WTC11 (cell line): ENCODE results near the gene MIAT. TPM values are rescaled to one million over a fixed set of nuclear protein-coding genes. Genes with fewer than 3 reads are reported as not detected.
"Not testable (repeated sequence)": the region's sequence is repeated elsewhere in the genome, so short reads cannot be mapped to it uniquely, and the experiment has no call there.

Experiments
- ATAC-seq: fragments of 200-7000 bp; cut with Tn5 transposase; 2 replicates; pipeline ENCODE4 v1.10.0; 2021; ENCODE audit warnings: mild to moderate bottlenecking, moderate library complexity
- CTCF ChIA-PET: fragments of 300-600 bp; sonication (Branson Sonifier 250); formaldehyde crosslinking; loops from one replicate; lab custom pipeline; 2021; ENCODE audit warnings: antibody characterized with exemption; lab: Charles Lee
- POLR2A ChIA-PET: fragments of 350-600 bp; sonication (Branson Sonifier 250); formaldehyde crosslinking; loops from one replicate; lab custom pipeline; 2021; ENCODE audit warnings: antibody characterized with exemption; lab: Charles Lee
- DNase-seq: peaks from one replicate; pipeline ENCODE4 v3.0.0; 2021; ENCODE audit warnings: low spot score
- H3K27ac Mint-ChIP-seq: 2 replicates; pipeline ENCODE4 v1.8.0; 2021; ENCODE audit warnings: mixed read lengths
- H3K27me3 Mint-ChIP-seq: 2 replicates; pipeline ENCODE4 v1.8.0; 2021; ENCODE audit warnings: low read depth, mild to moderate bottlenecking, moderate library complexity, mixed read lengths
- H3K36me3 Mint-ChIP-seq: 2 replicates; pipeline ENCODE4 v1.8.0; 2021; ENCODE audit warnings: mixed read lengths
- H3K4me1 Mint-ChIP-seq: 2 replicates; pipeline ENCODE4 v1.8.0; 2022; ENCODE audit warnings: mixed read lengths
- H3K4me3 Mint-ChIP-seq: 2 replicates; pipeline ENCODE4 v1.8.0; 2021; ENCODE audit warnings: mild to moderate bottlenecking, moderate library complexity, mixed read lengths
- H3K9me3 Mint-ChIP-seq: 2 replicates; pipeline ENCODE4 v1.8.0; 2021; ENCODE audit warnings: mixed read lengths
- E2F5 ChIP-seq: sonication (generic); formaldehyde crosslinking; IDR thresholded peaks from 2 replicates; pipeline ENCODE4 v1.8.1; 2022; ENCODE audit warnings: mild to moderate bottlenecking, moderate library complexity, missing genetic modification reagents
- ETV6 ChIP-seq: sonication (generic); formaldehyde crosslinking; IDR thresholded peaks from 2 replicates; pipeline ENCODE4 v1.8.1; 2022; ENCODE audit warnings: mild to moderate bottlenecking, missing genetic modification reagents
- FOXP4 ChIP-seq: sonication (generic); formaldehyde crosslinking; IDR thresholded peaks from 2 replicates; pipeline ENCODE4 v1.8.0; 2022; ENCODE audit warnings: mild to moderate bottlenecking, missing genetic modification reagents
- MXD4 ChIP-seq: fragments of 250-450 bp; sonication (Bioruptor Pico); IDR thresholded peaks from 2 replicates; pipeline ENCODE4 v1.8.0; 2021; ENCODE audit warnings: mild to moderate bottlenecking, moderate library complexity, borderline replicate concordance
- NFATC4 ChIP-seq: fragments of 250-450 bp; sonication (Bioruptor Pico); IDR thresholded peaks from 2 replicates; pipeline ENCODE4 v1.9.0; 2021; ENCODE audit warnings: mild to moderate bottlenecking
- NR2C2 ChIP-seq: sonication (generic); formaldehyde crosslinking; IDR thresholded peaks from 2 replicates; pipeline ENCODE4 v1.8.0; 2022; ENCODE audit warnings: mild to moderate bottlenecking, missing genetic modification reagents
- PRDM15 ChIP-seq: sonication (generic); formaldehyde crosslinking; IDR thresholded peaks from 2 replicates; pipeline ENCODE4 v1.8.0; 2022; ENCODE audit warnings: missing genetic modification reagents
- SMAD4 ChIP-seq: sonication (generic); formaldehyde crosslinking; IDR thresholded peaks from 2 replicates; pipeline ENCODE4 v1.8.0; 2022; ENCODE audit warnings: mild to moderate bottlenecking, missing genetic modification reagents
- USF1 ChIP-seq: sonication (generic); formaldehyde crosslinking; IDR thresholded peaks from 2 replicates; pipeline ENCODE4 v1.8.0; 2022; ENCODE audit warnings: mild to moderate bottlenecking, missing genetic modification reagents
- ZBTB43 ChIP-seq: sonication (generic); formaldehyde crosslinking; IDR thresholded peaks from 2 replicates; pipeline ENCODE4 v1.8.1; 2023; ENCODE audit warnings: mild to moderate bottlenecking, missing genetic modification reagents
- ZNF232 ChIP-seq: sonication (generic); formaldehyde crosslinking; IDR thresholded peaks from 2 replicates; pipeline ENCODE4 v1.8.0; 2022; ENCODE audit warnings: mild to moderate bottlenecking, missing genetic modification reagents
- total RNA-seq: library from RNA; stranded (reverse); gene quantifications from 3 replicates; pipeline ENCODE4 v1.2.3, GENCODE V29; 2021

The MIAT gene
- total RNA-seq, 1 experiment from 2014 or later: 50.7 TPM

GRCh38 chr22:26701323-26701722 is 43.9 kb downstream of the MIAT start (continued):
- TF ChIP-seq ZNF232 (no peak), SMAD4 (no peak), USF1 (no peak)

GRCh38 chr22:26702906-26703830 is 45.8 kb downstream of the MIAT start:
- Mint-ChIP-seq H3K27ac (no peak overlapping the region), H3K9me3 (peaks cover 43% of the 10 kb centered on the region), H3K4me1 (peaks cover 4% of the 10 kb centered on the region; the same call in 1 of the 2 replicates), H3K36me3 (peaks cover 46% of the 10 kb centered on the region), H3K4me3 (no peak overlapping the region), H3K27me3 (peaks cover 5% of the 10 kb centered on the region; the same call in 1 of the 2 replicates)
- DNase-seq (no peak), ATAC-seq (no peak)
- TF ChIP-seq ETV6 (CRISPR knock-in tag) (no peak), ZBTB43 (no peak), MXD4 (CRISPR knock-in tag) (no peak), E2F5 (CRISPR knock-in tag) (no peak), FOXP4 (CRISPR knock-in tag) (no peak), PRDM15 (no peak), NR2C2 (no peak), NFATC4 (no peak)
- ChIA-PET POLR2A (no interaction called here), CTCF (no interaction called here)

- ATAC-seq, POLR2A ChIA-PET, DNase-seq, H3K4me3 Mint-ChIP-seq, H3K27ac Mint-ChIP-seq, H3K27me3 Mint-ChIP-seq, H3K4me1 Mint-ChIP-seq: not testable (repeated sequence)
- CTCF ChIA-PET: interaction anchor here (1.8 kb wide), 1 partner anchor 27 kb away, joined by 6 read pairs; no protein-coding TSS in a partner anchor
- peaks cover 28% of the 10 kb centered on the region for H3K36me3 Mint-ChIP-seq
- H3K9me3 Mint-ChIP-seq: peaks cover 26% of the 10 kb centered on the region
Observed at GRCh38 chr22:26705379-26705778, 48.0 kb downstream of the MIAT start.
